OCI-M2 (cell line): ENCODE measurements around the gene MAP1LC3C.
"Not testable (repeated sequence)": the region's sequence is repeated elsewhere in the genome, so short reads cannot be mapped to it uniquely, and the experiment has no call there.

Source experiments
- DNase-seq: peaks from one replicate; lab custom pipeline; 2025; ENCODE audit not compliant: unreplicated experiment; lab: John Stamatoyannopoulos, UW

The MAP1LC3C gene

GRCh38 chr1:241994171-241994570, 4.7 kb downstream of the MAP1LC3C start:
- no peak for DNase-seq

GRCh38 chr1:241992734-241993133, 6.2 kb downstream of the MAP1LC3C start:
- no peak for DNase-seq

- no peak for DNase-seq
Observed at GRCh38 chr1:241990040-241990439, 8.9 kb downstream of the MAP1LC3C start.

GRCh38 chr1:241988389-241988930, 10.4 kb downstream of the MAP1LC3C start:
- not testable (repeated sequence) for DNase-seq

GRCh38 chr1:241985787-241986186, 13.1 kb downstream of the MAP1LC3C start:
- DNase-seq = no peak

- no peak for DNase-seq
Observed at GRCh38 chr1:241979926-241980325, 19.0 kb downstream of the MAP1LC3C start.

- no peak for DNase-seq
Observed at GRCh38 chr1:241979071-241979470, 19.8 kb downstream of the MAP1LC3C start.

GRCh38 chr1:241976229-241976628, 22.7 kb downstream of the MAP1LC3C start:
- no peak for DNase-seq

GRCh38 chr1:241972703-241973369, 26.1 kb downstream of the MAP1LC3C start:
- no peak for DNase-seq

- no peak for DNase-seq
Observed at GRCh38 chr1:241968611-241969010, 30.3 kb downstream of the MAP1LC3C start.

GRCh38 chr1:241964550-241965282, 34.2 kb downstream of the MAP1LC3C start:
- no peak for DNase-seq

- no peak for DNase-seq
Observed at GRCh38 chr1:241963722-241964121, 35.2 kb downstream of the MAP1LC3C start.

- no peak for DNase-seq
Observed at GRCh38 chr1:241962153-241962552, 36.7 kb downstream of the MAP1LC3C start.

GRCh38 chr1:241957692-241958494, 41.0 kb downstream of the MAP1LC3C start, which contains the start of gene BECN2:
TSS of gene BECN2 (plus strand) at chr1:241957767. CDS start at chr1:241957767, 0 bp downstream.
- no peak for DNase-seq

GRCh38 chr1:241950390-241950789, 48.5 kb downstream of the MAP1LC3C start:
- no peak for DNase-seq

- no peak for DNase-seq
Observed at GRCh38 chr1:241947354-241947753, 51.5 kb downstream of the MAP1LC3C start.
